GM19023 (cell line): ENCODE data around the gene SSRP1.
"Not testable (repeated sequence)": the region's sequence is repeated elsewhere in the genome, so short reads cannot be mapped to it uniquely, and the experiment has no call there.

ENCODE experiments used
- ATAC-seq: cut with Tn5 transposase; IDR thresholded peaks from one replicate; pipeline ENCODE4 v1.9.1; 2021; ENCODE audit warnings: mild to moderate bottlenecking, moderate library complexity; ENCODE audit not compliant: unreplicated experiment

SSRP1 gene

DNA sequence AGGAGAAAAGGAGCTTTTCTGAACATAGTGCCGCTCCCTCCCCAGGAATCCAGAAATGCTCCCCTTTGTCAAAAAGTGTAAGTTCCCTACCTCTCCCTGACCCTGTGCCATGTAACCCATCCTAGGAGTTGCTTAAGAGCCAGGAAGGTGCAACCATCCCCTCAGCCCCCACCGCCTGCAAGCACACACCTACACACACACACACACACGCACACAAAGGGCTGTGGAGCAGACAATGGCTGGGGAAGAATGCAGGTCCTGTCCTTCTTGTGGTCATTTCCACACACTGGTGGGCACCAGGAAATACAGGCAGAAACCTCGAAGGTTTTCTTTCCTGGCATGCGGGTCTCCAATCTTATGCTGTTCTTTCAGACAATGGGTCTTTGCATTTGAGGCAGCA is 3.6 kb upstream of the SSRP1 start:
- ATAC-seq: no peak

DNA sequence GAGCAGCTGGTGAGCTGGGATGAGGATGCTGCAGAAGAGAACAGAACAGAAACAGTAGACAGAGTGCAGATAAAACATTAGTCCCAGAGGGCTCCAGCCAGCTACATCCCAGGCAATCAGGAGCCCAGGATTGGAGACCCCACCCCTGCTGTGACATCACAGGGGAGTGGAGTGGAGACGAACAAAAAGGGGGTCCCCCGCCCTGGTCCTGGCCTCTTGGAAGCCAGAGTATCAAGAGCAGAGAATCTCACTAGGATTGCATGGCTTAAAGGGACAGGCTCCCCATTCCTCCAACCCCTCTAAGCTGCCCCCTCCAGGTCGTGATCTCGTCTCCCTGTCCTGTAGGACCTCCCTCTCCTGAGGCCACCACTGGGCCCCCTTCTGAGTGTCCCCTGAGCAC is 2.5 kb upstream of the SSRP1 start, which contains the start of gene P2RX3:
TSS of gene P2RX3 (plus strand) at position 211 of the 400 bp plus-strand sequence. CDS start 199 bp downstream, outside the sequence.
- ATAC-seq: no peak

DNA sequence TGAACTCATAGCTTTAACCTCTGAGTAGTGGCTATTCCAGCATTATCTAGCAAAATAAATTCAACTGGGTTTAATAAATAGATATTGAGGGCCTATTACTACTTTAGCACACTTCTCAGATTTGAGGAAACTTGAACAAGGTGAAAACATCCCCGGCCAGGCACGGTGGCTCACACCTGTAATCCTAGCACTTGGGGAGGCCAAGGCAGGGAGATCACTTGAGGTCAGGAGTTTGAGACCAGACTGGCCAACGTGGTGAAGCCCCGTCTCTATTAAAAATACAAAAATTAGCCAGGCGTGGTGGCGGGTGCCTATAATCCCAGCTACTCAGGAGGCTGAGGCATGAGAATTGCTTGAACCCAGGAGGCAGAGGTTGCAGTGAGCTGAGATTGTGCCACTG is 1.2 kb upstream of the SSRP1 start:
- ATAC-seq: not testable (repeated sequence)

DNA sequence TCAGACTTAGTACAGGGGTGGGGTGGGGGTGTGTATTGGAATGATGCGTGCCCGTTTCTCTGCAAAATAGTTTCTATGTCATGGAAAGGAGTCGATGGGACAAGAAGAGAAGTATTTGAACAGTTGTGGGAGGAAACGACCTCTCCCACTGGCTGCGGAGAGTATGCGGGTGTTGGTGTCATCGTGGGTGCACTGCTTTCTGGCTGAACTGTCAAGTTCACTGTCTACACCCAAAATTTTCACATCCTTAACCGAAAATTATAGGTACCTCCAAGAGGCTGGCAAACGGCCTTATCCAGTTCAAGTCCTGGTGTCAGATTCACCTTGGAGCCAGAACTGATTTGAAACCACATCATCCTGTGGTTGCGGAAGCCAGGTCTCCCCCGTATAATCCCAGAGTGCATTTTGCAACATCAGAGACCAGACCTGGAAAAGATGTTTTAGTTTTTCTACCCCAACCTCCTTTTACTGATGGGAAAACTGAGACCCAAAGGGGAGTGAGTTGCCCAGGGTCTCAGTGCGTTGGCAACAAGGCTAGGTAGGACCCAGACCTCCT is 497 bp upstream of the SSRP1 start:
- ATAC-seq: no peak

DNA sequence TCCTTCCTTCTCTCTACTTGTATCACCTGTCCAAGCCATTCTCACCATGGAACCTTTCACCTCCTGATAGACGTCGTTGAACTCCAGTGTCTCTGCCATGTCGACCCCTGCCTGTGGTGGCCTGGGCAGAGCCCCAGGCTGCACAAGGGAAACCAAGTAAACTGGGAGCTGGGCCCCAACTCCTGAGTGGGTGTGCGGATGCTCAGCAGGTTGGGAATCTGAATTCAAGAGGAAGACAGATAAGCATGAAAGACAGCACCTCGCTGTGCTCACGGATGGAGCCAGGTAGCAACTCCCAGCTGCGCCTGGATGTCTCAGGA is 709 bp downstream of the SSRP1 start:
- ATAC-seq: peak; percentile 3

DNA sequence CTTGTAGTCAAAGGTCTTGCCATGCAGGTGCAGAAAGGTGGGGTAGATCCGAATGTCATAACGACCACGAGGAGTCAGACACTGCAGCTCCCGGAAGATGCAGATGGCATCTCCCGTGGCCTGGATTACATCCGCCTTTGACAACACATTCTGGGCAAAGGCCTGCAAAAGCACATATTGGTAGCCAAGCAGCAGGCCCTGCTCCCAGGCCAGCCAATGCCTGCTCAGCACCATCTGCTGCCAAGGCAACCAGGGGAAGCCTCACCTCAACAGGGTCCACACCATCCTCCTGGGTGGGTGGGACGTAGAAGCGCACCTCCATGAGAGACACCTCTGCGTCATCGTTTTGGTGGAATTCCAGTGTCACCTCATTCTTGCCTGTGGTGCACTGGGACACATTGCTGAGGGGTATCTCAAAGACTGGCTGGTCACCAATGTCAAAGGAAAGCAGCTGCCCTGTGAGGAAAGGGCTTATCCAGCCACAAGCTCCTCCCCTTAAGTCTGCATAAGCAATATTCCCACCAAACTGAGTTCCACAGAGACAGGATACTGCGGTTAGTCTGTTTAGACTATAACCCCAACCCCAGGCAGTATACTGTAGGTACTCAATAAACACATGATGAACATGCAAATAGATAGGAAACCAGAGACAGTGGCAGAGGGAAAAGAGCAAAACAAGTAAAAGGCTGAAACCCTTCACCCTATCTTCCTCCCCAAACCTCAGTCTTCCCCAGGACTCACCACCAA is 2.8 kb downstream of the SSRP1 start:
- no peak for ATAC-seq

DNA sequence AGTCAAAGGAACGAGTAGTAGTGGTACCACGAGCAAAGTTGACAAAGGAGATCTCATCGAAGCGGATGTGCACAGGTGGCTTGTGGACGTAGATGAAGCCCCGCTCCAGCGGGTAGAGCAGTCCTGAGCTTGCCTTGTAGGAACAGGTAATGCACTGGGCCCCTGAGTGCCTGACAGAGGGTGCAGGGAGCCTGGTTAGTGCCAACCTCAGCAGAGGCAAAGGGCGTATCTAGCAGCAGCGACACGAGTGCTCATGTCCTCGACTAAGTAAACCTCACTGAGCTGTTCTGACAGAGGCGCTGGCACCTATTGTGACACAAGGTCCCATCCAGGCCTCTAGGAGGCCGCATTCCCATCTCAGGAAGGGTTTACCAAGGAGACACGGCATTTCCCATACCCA is 4.0 kb downstream of the SSRP1 start:
- ATAC-seq: no peak

DNA sequence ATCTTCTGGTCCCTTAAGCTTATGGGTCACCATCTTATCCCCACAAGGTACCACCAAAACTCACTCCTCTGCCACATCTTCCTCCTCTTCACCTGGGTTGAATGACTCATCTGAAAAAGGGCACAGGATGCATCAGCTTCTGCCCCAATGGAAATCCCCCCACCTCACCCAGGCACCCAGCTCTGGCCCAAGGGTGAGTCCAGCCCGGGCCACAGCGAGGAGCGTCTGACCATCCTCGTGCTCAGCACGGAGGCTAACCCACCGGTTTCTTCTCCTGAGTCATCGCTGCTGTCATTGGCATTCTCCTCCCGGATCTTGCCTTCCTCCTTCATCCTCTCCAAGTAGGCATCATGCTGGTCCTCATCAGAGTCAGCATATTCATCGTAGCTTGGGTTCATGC is 5.7 kb downstream of the SSRP1 start:
- ATAC-seq: no peak

DNA sequence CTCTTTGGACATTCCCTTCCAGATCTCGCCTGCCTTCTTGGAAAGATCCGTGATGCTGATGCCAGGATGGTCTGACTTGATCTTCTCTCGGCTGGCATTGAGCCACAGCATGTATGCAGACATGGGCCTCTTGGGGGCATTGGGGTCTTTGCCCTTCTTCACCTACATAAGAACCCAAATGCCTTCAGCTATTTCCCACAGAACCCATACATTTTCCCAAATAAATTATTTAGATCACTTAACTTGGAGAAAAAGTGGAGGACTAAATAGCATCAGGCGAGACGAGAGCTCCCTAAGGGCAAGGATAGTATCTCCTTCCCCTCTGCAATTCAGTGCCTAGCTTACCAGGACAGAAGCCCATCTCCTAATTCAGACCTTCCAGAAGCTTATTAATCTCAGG is 8.0 kb downstream of the SSRP1 start:
- ATAC-seq: no peak

DNA sequence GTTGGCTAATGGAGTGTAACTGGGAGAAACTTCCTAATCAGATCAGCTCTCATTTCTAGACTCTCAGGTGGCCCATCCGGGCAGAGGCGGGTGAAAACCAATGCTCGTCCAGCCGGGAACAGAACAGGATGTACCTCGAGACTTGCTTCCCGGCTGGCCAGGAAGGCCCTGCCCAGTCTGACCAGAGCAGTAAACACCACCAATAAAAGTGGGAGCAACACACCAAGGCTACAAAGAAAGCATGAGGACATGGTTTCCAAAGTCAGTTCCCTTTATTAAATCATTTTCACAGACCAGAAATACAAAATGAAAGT is 10.0 kb downstream of the SSRP1 start:
- ATAC-seq: no peak

DNA sequence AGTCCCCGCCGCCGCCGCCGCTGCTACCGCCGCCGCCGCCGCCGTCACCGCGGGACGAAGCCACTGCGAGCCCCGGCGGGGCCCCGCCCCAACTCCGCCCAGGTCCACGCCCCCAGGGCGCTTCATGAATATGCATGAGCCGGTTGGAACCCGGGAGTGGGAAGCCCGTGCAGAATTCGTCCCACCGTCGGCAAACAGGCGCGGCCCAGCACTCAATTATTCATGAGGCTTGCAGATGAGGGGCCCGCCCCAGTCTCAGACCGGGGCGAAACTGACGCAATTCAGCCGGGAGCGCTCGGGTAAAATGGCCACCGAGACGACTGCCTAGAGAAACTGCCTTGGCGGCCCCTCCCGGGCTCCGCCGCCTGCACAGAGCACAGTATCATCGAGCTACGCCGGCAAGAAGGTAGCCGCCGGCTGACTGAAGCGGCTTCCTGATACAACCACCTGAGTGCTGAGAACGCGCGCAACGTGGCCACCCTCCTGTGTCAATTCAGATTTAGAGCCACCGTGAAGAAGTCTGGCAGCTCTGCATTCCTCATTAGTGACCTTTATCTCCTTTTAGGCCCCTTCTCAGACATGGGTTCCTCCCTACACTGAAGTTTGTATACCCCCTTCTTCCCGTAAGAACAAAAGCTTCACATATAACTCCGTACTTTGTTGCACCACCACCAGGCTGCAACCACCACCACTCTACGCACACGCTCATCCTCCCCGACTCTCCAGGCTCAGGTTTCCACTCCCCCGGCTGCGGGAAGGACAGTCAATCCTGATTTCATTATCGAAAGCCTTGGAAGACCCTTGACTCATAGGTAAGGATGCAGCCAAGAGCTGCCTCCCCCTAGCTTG is 10.6 kb downstream of the SSRP1 start, which contains the start of gene TNKS1BP1:
TSS of gene TNKS1BP1 (minus strand) at position 67 of the 849 bp plus-strand sequence. CDS start 3,067 bp downstream, outside the sequence.
- peak; percentile 85 for ATAC-seq

DNA sequence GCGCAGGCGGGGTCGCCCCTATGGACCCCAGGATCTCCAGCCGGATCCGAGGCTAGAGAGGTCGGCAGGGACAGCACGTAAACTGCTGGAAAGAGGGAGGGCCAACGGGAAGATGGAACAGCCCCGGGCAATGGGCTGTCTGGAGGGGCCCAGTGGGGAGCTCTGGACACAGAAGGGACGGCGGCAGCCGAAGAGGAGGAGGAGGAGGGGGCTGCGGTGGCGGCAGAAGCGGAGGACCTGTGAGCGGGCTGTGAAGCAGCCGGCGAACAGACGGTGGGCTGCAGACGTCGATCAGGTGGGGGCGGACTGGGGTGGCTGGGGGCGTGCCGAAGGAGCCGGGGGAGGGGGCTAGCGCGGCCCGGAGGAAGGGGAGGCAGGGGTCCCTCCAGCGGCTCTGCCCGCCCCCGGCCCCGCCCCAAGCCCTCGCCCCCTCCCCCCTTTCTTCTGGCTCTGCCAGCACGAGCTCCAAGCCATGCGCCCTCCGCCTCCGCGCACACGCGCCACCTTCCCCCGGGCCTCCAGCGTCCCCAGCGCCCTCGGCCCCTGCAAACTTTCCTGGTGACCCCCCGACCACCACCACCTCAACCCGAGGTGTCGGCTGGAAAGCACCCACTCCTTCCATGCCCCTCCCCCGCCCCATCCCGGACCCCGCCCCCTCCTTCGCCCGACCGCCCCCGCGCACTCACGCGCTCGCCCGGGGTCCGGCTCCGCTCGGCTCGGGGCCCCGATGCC is 11.4 kb downstream of the SSRP1 start:
- ATAC-seq: peak; percentile 1

DNA sequence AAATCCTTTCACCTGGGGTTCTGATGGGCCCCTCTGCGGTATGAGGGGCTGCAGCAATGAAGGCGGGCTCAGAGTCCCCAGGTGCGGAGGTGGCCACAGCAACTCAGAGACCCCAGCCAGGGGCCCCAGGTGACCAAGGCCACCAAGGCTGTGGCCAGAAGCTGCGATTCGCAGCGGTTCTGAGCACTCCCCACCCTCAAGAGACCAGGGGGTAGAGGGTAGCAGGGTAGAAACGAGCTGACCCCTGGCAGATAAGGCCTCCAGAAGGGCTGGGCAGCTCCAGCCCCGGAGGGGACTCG is 11.9 kb downstream of the SSRP1 start:
- ATAC-seq: no peak

DNA sequence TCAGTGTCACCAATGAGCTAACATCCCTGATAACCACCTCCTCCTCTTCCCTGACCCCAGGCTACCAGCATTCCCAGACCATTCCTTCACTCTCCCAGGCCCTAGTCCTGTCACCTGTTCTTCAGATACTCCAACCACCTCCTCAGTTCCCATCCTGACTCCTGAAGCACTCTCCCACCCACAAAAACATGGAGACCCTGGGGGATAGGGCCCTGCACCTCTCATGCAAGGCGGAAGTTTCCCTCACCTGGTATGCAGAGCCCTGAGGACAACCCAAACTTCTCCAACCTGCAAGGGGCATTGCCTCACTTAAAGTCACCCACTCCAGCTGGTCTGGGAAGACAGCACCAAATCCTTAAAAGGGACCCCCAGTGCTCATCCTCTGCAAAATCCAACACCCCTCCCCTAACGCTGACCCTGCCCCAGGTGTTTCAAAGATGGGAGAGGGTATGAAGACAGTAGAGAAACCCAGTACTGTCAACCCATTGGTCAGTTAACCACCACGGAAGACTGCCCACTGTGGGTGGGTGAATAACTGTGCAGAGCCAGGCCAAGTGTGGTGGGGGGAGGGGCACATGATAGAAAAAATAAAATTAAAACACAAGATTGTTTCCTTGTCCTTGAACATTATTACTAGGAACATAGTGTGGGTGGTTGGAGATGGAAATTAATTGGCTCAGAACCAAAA is 12.4 kb downstream of the SSRP1 start:
- no peak for ATAC-seq

DNA sequence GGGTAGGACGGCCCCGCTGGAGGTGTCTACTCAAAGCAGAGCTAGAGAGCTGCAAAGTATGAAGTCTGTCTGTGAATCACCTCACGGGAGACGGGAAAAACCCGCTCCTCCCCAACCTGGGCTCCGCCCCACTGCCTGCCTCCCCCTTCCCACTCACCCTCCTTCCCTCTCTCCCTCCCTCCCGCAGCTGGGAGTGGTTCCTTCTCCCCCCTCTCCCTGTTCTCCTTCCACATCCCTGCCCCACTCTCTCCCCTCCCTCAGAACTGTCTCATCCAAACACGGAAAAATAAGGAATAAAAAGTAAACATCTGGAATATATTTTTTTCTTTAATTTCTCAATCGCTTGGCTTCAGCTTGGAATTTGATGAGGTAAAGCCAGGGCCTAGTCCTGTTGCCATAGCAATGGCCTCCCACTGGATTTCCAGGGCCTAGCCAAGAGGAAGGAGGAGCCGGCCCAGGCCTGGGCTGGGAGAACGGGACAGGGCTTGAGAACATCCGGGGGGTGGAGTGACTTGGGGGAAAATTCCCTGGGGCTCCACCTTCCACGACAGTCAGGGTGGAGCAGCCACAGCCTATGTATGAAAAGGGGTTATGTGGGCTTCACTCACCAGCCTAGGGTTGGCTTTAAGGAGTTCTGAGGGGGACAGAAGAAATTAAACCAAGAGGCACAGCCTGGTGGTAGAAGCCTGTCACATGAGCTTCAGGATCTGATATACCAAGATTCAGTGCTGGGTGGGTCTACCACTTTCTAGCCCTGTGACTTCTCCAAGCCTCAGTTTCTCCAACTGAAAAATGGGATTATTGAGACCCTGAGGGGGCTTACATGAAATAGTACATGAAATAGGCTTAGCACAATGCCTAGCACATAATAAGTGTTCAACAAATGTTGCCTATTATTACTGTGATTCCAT is 13.2 kb downstream of the SSRP1 start:
- ATAC-seq: no peak

DNA sequence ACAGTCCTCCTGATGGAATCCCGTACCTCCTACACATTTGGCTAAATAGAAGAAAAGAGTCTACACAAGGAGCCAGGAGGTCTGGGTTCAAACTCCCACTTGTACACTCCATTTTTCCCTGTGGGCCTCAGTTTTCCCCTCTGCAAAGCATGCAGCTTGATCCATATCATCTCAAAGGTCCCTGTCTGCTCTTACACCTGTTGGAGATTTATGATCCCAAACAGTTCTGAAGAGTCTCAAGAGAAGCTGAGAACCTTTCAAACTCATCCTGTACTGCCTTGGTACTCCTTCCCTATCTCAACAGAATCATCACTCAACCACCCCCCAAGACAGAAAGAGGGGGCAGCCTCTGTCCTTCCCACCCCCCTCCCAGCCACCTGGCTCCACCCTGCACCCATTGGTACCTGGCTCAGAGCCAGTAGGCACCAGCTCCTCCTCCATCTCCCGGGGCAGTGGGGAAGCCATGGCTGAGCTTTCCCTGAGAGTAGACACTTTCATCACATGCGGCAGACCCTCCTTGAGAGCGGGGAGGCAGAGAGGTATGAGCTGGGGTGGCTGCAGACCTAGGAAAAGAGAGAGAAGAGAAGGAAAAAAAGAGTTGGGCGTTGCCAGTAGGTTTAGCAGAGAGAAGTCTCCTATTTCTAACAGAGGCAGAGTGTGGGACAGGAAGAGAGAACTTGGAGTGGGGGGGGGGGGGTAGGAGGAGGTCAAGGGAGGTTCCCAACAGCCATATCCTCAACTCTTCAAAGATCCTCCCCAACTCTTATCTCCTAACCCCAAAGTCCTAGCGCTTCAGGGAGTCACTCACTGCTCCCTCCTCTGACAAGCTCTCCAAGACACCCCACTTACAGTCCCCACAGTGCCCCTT is 14.1 kb downstream of the SSRP1 start:
- no peak for ATAC-seq

DNA sequence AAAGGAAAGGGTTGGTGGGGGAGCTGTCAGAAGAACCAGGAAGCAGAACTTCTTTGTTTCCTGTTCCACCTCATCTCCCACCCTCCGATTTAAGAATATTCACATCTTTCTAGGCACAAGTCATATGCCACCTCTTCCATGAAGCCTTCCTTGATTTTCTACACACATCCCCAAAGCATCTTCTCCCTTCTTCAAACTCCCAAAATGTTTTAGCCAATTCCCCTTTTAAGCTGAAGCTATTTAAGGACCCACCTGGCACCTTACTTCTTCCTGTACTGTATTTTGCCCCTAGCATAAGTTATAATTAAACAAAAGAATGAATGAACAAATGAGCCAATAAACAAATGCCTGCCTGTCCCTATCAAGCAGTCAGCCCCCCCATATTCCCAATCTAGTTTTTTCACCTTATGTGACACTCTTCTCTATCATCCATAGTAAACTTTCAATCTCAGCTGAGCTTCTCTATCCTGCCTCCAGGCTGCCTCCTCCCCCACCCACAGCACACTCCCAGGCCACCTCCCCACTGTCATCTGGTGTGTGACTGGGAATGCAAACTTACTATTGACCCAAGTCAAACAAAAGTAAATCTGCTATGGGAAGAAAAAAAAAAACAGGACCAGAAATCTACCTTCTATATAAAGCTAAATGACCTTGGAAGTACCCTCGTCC is 14.8 kb downstream of the SSRP1 start:
- ATAC-seq: no peak

DNA sequence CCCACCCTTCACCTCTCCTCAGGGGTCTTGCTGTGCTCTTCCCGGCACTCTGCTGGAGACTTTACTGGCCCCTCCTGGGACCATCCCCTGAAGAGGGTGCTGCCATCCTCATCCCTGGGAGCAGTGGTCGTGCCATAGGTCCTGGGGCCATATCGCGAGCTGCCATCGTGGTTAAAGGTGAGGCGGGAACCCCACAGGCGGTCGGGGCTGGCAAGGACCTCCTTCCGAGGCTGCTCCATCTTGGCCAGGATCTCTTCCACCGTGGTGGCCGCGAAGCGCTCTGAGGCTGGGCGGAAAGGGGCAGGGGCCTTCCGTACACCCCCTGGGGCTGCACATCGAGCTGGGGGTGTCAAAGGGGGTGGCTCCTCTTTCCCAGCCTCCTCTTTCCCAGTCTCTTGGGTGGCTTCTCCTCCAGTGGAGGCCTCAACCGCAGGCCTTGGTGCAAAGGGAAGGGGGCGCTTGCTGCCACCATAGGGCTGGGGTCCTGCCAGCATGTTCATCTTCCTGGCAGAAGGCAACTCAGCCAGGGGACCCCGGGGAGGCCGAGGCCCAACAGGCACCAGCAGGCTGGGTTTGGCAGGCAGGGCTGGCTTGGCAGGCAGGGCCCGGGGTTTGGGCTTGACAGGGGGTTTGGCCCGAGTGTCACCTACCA is 15.5 kb downstream of the SSRP1 start:
- ATAC-seq: no peak
